ENCODE results near the gene GIPR.

Gene GIPR

GRCh38 chr19:45645631-45646344, 22.2 kb upstream of the GIPR start:
- Histone ChIP-seq H3K9me3 (ENCODE audit: control insufficient read depth in 5 of 5, low read length in 5 of 5) (no peaks in the 10 kb centered on the region), H3K9ac (ENCODE audit: low read length in 5 of 5) (peak overlapping the region in 1 of 5 donors; percentile 35), H3K4me3 (ENCODE audit: low read depth in 1 of 5, low read length in 5 of 5) (peak overlapping the region; percentile 8 to 59 (median 56)), H3K4me1 (ENCODE audit: control insufficient read depth in 5 of 5, insufficient read depth in 5 of 5, low read length in 5 of 5) (peaks cover 0 to 38% (median 30%) of the 10 kb centered on the region in 5 donors), H3K27ac (ENCODE audit: low read depth, low read length) (no peak overlapping the region), H3K36me3 (ENCODE audit: control insufficient read depth in 5 of 5, insufficient read depth in 5 of 5, low read length in 5 of 5) (no peaks in the 10 kb centered on the region), H3K27me3 (ENCODE audit: control insufficient read depth in 5 of 5, insufficient read depth in 4 of 5, low read length in 5 of 5) (peaks cover 0 to 10% (median 9%) of the 10 kb centered on the region in 5 donors)

GRCh38 chr19:45646345-45646698, 21.7 kb upstream of the GIPR start:
- H3K4me3 ChIP-seq (ENCODE audit: low read depth in 1 of 5, low read length in 5 of 5): peak overlapping the region in 3 of 5 donors; percentile 8 to 59 (median 59)
- H3K9ac ChIP-seq (ENCODE audit: low read length in 5 of 5): peak overlapping the region in 1 of 5 donors; percentile 35
- H3K36me3 ChIP-seq (ENCODE audit: control insufficient read depth in 5 of 5, insufficient read depth in 5 of 5, low read length in 5 of 5): no peaks in the 10 kb centered on the region
- no peak overlapping the region for H3K27ac ChIP-seq (ENCODE audit: low read depth, low read length)
- H3K4me1 ChIP-seq (ENCODE audit: control insufficient read depth in 5 of 5, insufficient read depth in 5 of 5, low read length in 5 of 5): peaks cover 0 to 35% (median 24%) of the 10 kb centered on the region in 5 donors
- H3K9me3 ChIP-seq (ENCODE audit: control insufficient read depth in 5 of 5, low read length in 5 of 5): no peaks in the 10 kb centered on the region
- H3K27me3 ChIP-seq (ENCODE audit: control insufficient read depth in 5 of 5, insufficient read depth in 4 of 5, low read length in 5 of 5): peaks cover 0 to 10% (median 9%) of the 10 kb centered on the region in 5 donors

- no peak overlapping the region for H3K9ac ChIP-seq (ENCODE audit: low read length in 5 of 5)
- no peaks in the 10 kb centered on the region for H3K9me3 ChIP-seq (ENCODE audit: control insufficient read depth in 5 of 5, low read length in 5 of 5)
- peaks cover 0 to 8% (median 0%) of the 10 kb centered on the region in 5 donors for H3K27me3 ChIP-seq (ENCODE audit: control insufficient read depth in 5 of 5, insufficient read depth in 4 of 5, low read length in 5 of 5)
- peaks cover 0 to 9% (median 6%) of the 10 kb centered on the region in 5 donors for H3K4me1 ChIP-seq (ENCODE audit: control insufficient read depth in 5 of 5, insufficient read depth in 5 of 5, low read length in 5 of 5)
- H3K4me3 ChIP-seq (ENCODE audit: low read depth in 1 of 5, low read length in 5 of 5): no peak overlapping the region
- no peak overlapping the region for H3K27ac ChIP-seq (ENCODE audit: low read depth, low read length)
- H3K36me3 ChIP-seq (ENCODE audit: control insufficient read depth in 5 of 5, insufficient read depth in 5 of 5, low read length in 5 of 5): no peaks in the 10 kb centered on the region
Measured at GRCh38 chr19:45650722-45651121, 17.3 kb upstream of the GIPR start.

- H3K27me3 ChIP-seq (ENCODE audit: control insufficient read depth in 5 of 5, insufficient read depth in 4 of 5, low read length in 5 of 5): peaks cover 0 to 2% (median 0%) of the 10 kb centered on the region in 5 donors
- H3K36me3 ChIP-seq (ENCODE audit: control insufficient read depth in 5 of 5, insufficient read depth in 5 of 5, low read length in 5 of 5): no peaks in the 10 kb centered on the region
- no peaks in the 10 kb centered on the region for H3K4me1 ChIP-seq (ENCODE audit: control insufficient read depth in 5 of 5, insufficient read depth in 5 of 5, low read length in 5 of 5)
- no peaks in the 10 kb centered on the region for H3K9me3 ChIP-seq (ENCODE audit: control insufficient read depth in 5 of 5, low read length in 5 of 5)
- no peak overlapping the region for H3K9ac ChIP-seq (ENCODE audit: low read length in 5 of 5)
- no peak overlapping the region for H3K27ac ChIP-seq (ENCODE audit: low read depth, low read length)
- H3K4me3 ChIP-seq (ENCODE audit: low read depth in 1 of 5, low read length in 5 of 5): no peak overlapping the region
Measured at GRCh38 chr19:45653634-45654033, 14.4 kb upstream of the GIPR start.

GRCh38 chr19:45655073-45655472, 12.9 kb upstream of the GIPR start:
- Histone ChIP-seq H3K4me3 (ENCODE audit: low read depth in 1 of 5, low read length in 5 of 5) (no peak overlapping the region), H3K27me3 (ENCODE audit: control insufficient read depth in 5 of 5, insufficient read depth in 4 of 5, low read length in 5 of 5) (peaks cover 0 to 2% (median 0%) of the 10 kb centered on the region in 5 donors), H3K27ac (ENCODE audit: low read depth, low read length) (no peak overlapping the region), H3K9ac (ENCODE audit: low read length in 5 of 5) (no peak overlapping the region), H3K4me1 (ENCODE audit: control insufficient read depth in 5 of 5, insufficient read depth in 5 of 5, low read length in 5 of 5) (no peaks in the 10 kb centered on the region), H3K36me3 (ENCODE audit: control insufficient read depth in 5 of 5, insufficient read depth in 5 of 5, low read length in 5 of 5) (no peaks in the 10 kb centered on the region), H3K9me3 (ENCODE audit: control insufficient read depth in 5 of 5, low read length in 5 of 5) (no peaks in the 10 kb centered on the region)

GRCh38 chr19:45657520-45658167, 10.4 kb upstream of the GIPR start:
- Histone ChIP-seq H3K27me3 (ENCODE audit: control insufficient read depth in 5 of 5, insufficient read depth in 4 of 5, low read length in 5 of 5) (peaks cover 0 to 2% (median 0%) of the 10 kb centered on the region in 5 donors), H3K4me3 (ENCODE audit: low read depth in 1 of 5, low read length in 5 of 5) (no peak overlapping the region), H3K27ac (ENCODE audit: low read depth, low read length) (no peak overlapping the region), H3K36me3 (ENCODE audit: control insufficient read depth in 5 of 5, insufficient read depth in 5 of 5, low read length in 5 of 5) (no peaks in the 10 kb centered on the region), H3K9ac (ENCODE audit: low read length in 5 of 5) (no peak overlapping the region), H3K4me1 (ENCODE audit: control insufficient read depth in 5 of 5, insufficient read depth in 5 of 5, low read length in 5 of 5) (no peaks in the 10 kb centered on the region), H3K9me3 (ENCODE audit: control insufficient read depth in 5 of 5, low read length in 5 of 5) (no peaks in the 10 kb centered on the region)

- no peaks in the 10 kb centered on the region for H3K36me3 ChIP-seq (ENCODE audit: control insufficient read depth in 5 of 5, insufficient read depth in 5 of 5, low read length in 5 of 5)
- no peak overlapping the region for H3K9ac ChIP-seq (ENCODE audit: low read length in 5 of 5)
- peaks cover 0 to 4% (median 4%) of the 10 kb centered on the region in 5 donors for H3K4me1 ChIP-seq (ENCODE audit: control insufficient read depth in 5 of 5, insufficient read depth in 5 of 5, low read length in 5 of 5)
- no peak overlapping the region for H3K27ac ChIP-seq (ENCODE audit: low read depth, low read length)
- no peaks in the 10 kb centered on the region for H3K9me3 ChIP-seq (ENCODE audit: control insufficient read depth in 5 of 5, low read length in 5 of 5)
- H3K27me3 ChIP-seq (ENCODE audit: control insufficient read depth in 5 of 5, insufficient read depth in 4 of 5, low read length in 5 of 5): no peaks in the 10 kb centered on the region
- H3K4me3 ChIP-seq (ENCODE audit: low read depth in 1 of 5, low read length in 5 of 5): no peak overlapping the region
Measured at GRCh38 chr19:45659096-45659729, 8.8 kb upstream of the GIPR start.

- no peaks in the 10 kb centered on the region for H3K36me3 ChIP-seq (ENCODE audit: control insufficient read depth in 5 of 5, insufficient read depth in 5 of 5, low read length in 5 of 5)
- peaks cover 0 to 5% (median 0%) of the 10 kb centered on the region in 5 donors for H3K27me3 ChIP-seq (ENCODE audit: control insufficient read depth in 5 of 5, insufficient read depth in 4 of 5, low read length in 5 of 5)
- no peak overlapping the region for H3K9ac ChIP-seq (ENCODE audit: low read length in 5 of 5)
- no peaks in the 10 kb centered on the region for H3K9me3 ChIP-seq (ENCODE audit: control insufficient read depth in 5 of 5, low read length in 5 of 5)
- peaks cover 5 to 11% (median 10%) of the 10 kb centered on the region in 5 donors for H3K4me1 ChIP-seq (ENCODE audit: control insufficient read depth in 5 of 5, insufficient read depth in 5 of 5, low read length in 5 of 5)
- no peak overlapping the region for H3K4me3 ChIP-seq (ENCODE audit: low read depth in 1 of 5, low read length in 5 of 5)
- H3K27ac ChIP-seq (ENCODE audit: low read depth, low read length): no peak overlapping the region
Measured at GRCh38 chr19:45660636-45661035, 7.4 kb upstream of the GIPR start.

- Histone ChIP-seq H3K36me3 (ENCODE audit: control insufficient read depth in 5 of 5, insufficient read depth in 5 of 5, low read length in 5 of 5) (no peaks in the 10 kb centered on the region), H3K9me3 (ENCODE audit: control insufficient read depth in 5 of 5, low read length in 5 of 5) (no peaks in the 10 kb centered on the region), H3K4me1 (ENCODE audit: control insufficient read depth in 5 of 5, insufficient read depth in 5 of 5, low read length in 5 of 5) (peaks cover 6 to 28% (median 24%) of the 10 kb centered on the region in 5 donors), H3K9ac (ENCODE audit: low read length in 5 of 5) (no peak overlapping the region), H3K27ac (ENCODE audit: low read depth, low read length) (no peak overlapping the region), H3K27me3 (ENCODE audit: control insufficient read depth in 5 of 5, insufficient read depth in 4 of 5, low read length in 5 of 5) (peaks cover 9 to 23% (median 16%) of the 10 kb centered on the region in 5 donors), H3K4me3 (ENCODE audit: low read depth in 1 of 5, low read length in 5 of 5) (no peak overlapping the region)
Measured at GRCh38 chr19:45663800-45664199, 4.2 kb upstream of the GIPR start.

- H3K4me3 ChIP-seq (ENCODE audit: low read depth in 1 of 5, low read length in 5 of 5): no peak overlapping the region
- no peak overlapping the region for H3K9ac ChIP-seq (ENCODE audit: low read length in 5 of 5)
- peaks cover 16 to 31% (median 23%) of the 10 kb centered on the region in 5 donors for H3K27me3 ChIP-seq (ENCODE audit: control insufficient read depth in 5 of 5, insufficient read depth in 4 of 5, low read length in 5 of 5)
- H3K4me1 ChIP-seq (ENCODE audit: control insufficient read depth in 5 of 5, insufficient read depth in 5 of 5, low read length in 5 of 5): peaks cover 6 to 35% (median 31%) of the 10 kb centered on the region in 5 donors
- no peaks in the 10 kb centered on the region for H3K9me3 ChIP-seq (ENCODE audit: control insufficient read depth in 5 of 5, low read length in 5 of 5)
- H3K27ac ChIP-seq (ENCODE audit: low read depth, low read length): no peak overlapping the region
- no peaks in the 10 kb centered on the region for H3K36me3 ChIP-seq (ENCODE audit: control insufficient read depth in 5 of 5, insufficient read depth in 5 of 5, low read length in 5 of 5)
Measured at GRCh38 chr19:45664575-45664974, 3.4 kb upstream of the GIPR start.

Data from subcutaneous abdominal adipose tissue (tissue), 5 donors.